Parathyroid adenoma (tissue), 2 donors: Measurements from ENCODE around the gene CFAP43.

Source experiments
- H2AFZ ChIP-seq: fragments of 300-600 bp; sonication (generic); one replicate; pipeline ENCODE4 v1.7.0; 2017; ENCODE audit warnings: antibody characterized with exemption, mild to moderate bottlenecking
- H3K27ac ChIP-seq: fragments of 300-600 bp; sonication (generic); one replicate; pipeline ENCODE4 v1.7.0; 2017
- H3K27me3 ChIP-seq: fragments of 300-600 bp; sonication (generic); one replicate; pipeline ENCODE4 v1.7.0; 2017; ENCODE audit warnings: low read length; ENCODE audit not compliant: control insufficient read depth, insufficient read depth
- H3K36me3 ChIP-seq: fragments of 300-600 bp; sonication (generic); one replicate; pipeline ENCODE4 v1.7.0; 2017; ENCODE audit warnings: low read length; ENCODE audit not compliant: control insufficient read depth, insufficient read depth
- H3K4me1 ChIP-seq: fragments of 300-600 bp; sonication (generic); one replicate; pipeline ENCODE4 v1.7.0; 2017; ENCODE audit warnings: control low read depth
- H3K4me2 ChIP-seq: fragments of 300-600 bp; sonication (generic); one replicate; pipeline ENCODE4 v1.7.0; 2017; ENCODE audit warnings: low read length
- H3K4me3 ChIP-seq: fragments of 300-600 bp; sonication (generic); one replicate; pipeline ENCODE4 v1.7.0; 2017; ENCODE audit warnings: low read depth, low read length
- H3K79me2 ChIP-seq: fragments of 300-600 bp; sonication (generic); one replicate; pipeline ENCODE4 v1.7.0; 2017; ENCODE audit warnings: control low read depth
- H3K9ac ChIP-seq: fragments of 300-600 bp; sonication (generic); one replicate; pipeline ENCODE4 v1.7.0; 2017; ENCODE audit warnings: mild to moderate bottlenecking
- H3K9me3 ChIP-seq: fragments of 300-600 bp; sonication (generic); one replicate; pipeline ENCODE4 v1.7.0; 2017; ENCODE audit warnings: low read length; ENCODE audit not compliant: control insufficient read depth
- CTCF ChIP-seq: fragments of 300-600 bp; sonication (generic); IDR thresholded peaks from one replicate; pipeline ENCODE4 v1.7.0; 2017; ENCODE audit warnings: antibody characterized with exemption, mild to moderate bottlenecking
- donor health status: primary hyperparathyroidism.

Gene CFAP43

GRCh38 chr10:104232613-104233102, 494 bp upstream of the CFAP43 start:
- Histone ChIP-seq H3K4me1 (no peaks in the 10 kb centered on the region), H3K27me3 (no peaks in the 10 kb centered on the region), H3K36me3 (no peaks in the 10 kb centered on the region), H3K4me2 (peak overlapping the region; percentile 88), H3K9ac (no peak overlapping the region), H3K9me3 (no peaks in the 10 kb centered on the region), H3K79me2 (no peaks in the 10 kb centered on the region), H3K27ac (no peak overlapping the region), H3K4me3 (peak overlapping the region; percentile 71), H2AFZ (peak overlapping the region; percentile 90)
- TF ChIP-seq CTCF, result no peak

- H3K79me2 ChIP-seq, result no peaks in the 10 kb centered on the region
Measured at GRCh38 chr10:104230490-104230889, 1.7 kb downstream of the CFAP43 start.

GRCh38 chr10:104223304-104223703, 8.9 kb downstream of the CFAP43 start:
- no peak overlapping the region for H3K4me3 ChIP-seq
- no peaks in the 10 kb centered on the region for H3K27me3 ChIP-seq
- H3K9ac ChIP-seq, result no peak overlapping the region
- H3K27ac ChIP-seq, result no peak overlapping the region
- H3K9me3 ChIP-seq, result no peaks in the 10 kb centered on the region
- no peak for TF ChIP-seq CTCF
- no peaks in the 10 kb centered on the region for H3K79me2 ChIP-seq
- no peak overlapping the region for H3K4me2 ChIP-seq
- H2AFZ ChIP-seq, result no peak overlapping the region
- no peaks in the 10 kb centered on the region for H3K36me3 ChIP-seq
- no peaks in the 10 kb centered on the region for H3K4me1 ChIP-seq

More at GRCh38 chr10:104230490-104230889, 1.7 kb downstream of the CFAP43 start:
- no peaks in the 10 kb centered on the region for H3K27me3 ChIP-seq
- H3K4me3 ChIP-seq, result no peak overlapping the region
- no peak for TF ChIP-seq CTCF
- no peak overlapping the region for H2AFZ ChIP-seq
- H3K4me2 ChIP-seq, result no peak overlapping the region
- no peak overlapping the region for H3K27ac ChIP-seq
- no peaks in the 10 kb centered on the region for H3K36me3 ChIP-seq
- no peak overlapping the region for H3K9ac ChIP-seq
- H3K4me1 ChIP-seq, result no peaks in the 10 kb centered on the region
- no peaks in the 10 kb centered on the region for H3K9me3 ChIP-seq

GRCh38 chr10:104220522-104220921, 11.6 kb downstream of the CFAP43 start:
- Histone ChIP-seq H2AFZ (no peak overlapping the region), H3K79me2 (no peaks in the 10 kb centered on the region), H3K9me3 (no peaks in the 10 kb centered on the region), H3K4me2 (no peak overlapping the region), H3K36me3 (no peaks in the 10 kb centered on the region), H3K9ac (no peak overlapping the region), H3K4me1 (no peaks in the 10 kb centered on the region), H3K4me3 (no peak overlapping the region), H3K27ac (no peak overlapping the region), H3K27me3 (no peaks in the 10 kb centered on the region)
- TF ChIP-seq CTCF, result no peak

- Histone ChIP-seq H3K79me2 (no peaks in the 10 kb centered on the region), H3K9ac (no peak overlapping the region), H3K4me1 (no peaks in the 10 kb centered on the region), H3K4me3 (no peak overlapping the region), H3K4me2 (no peak overlapping the region), H3K27ac (no peak overlapping the region), H3K27me3 (no peaks in the 10 kb centered on the region), H3K36me3 (no peaks in the 10 kb centered on the region), H2AFZ (no peak overlapping the region), H3K9me3 (no peaks in the 10 kb centered on the region)
- TF ChIP-seq CTCF, result no peak
Measured at GRCh38 chr10:104218751-104219150, 13.4 kb downstream of the CFAP43 start.
